GM12878 (cell line): ENCODE measurements around the gene ELMO3. TPM values are rescaled to one million over a fixed set of nuclear protein-coding genes. Genes with fewer than 3 reads are reported as not detected.

Source experiments
- BRCA1 ChIP-seq: IDR thresholded peaks from 2 replicates; pipeline ENCODE4 v1.6.1; 2011; ENCODE audit warnings: low read depth, low read length, improper control_type of control experiment
- CBX5 ChIP-seq: sonication (generic); IDR thresholded peaks from 2 replicates; pipeline ENCODE4 v1.6.1; 2016; ENCODE audit warnings: low read depth, moderate library complexity, mild to moderate bottlenecking, inconsistent platforms
- CHD1 ChIP-seq: IDR thresholded peaks from 2 replicates; pipeline ENCODE4 v1.6.1; 2012; ENCODE audit warnings: low read depth, low read length, improper control_type of control experiment
- CREM ChIP-seq: IDR thresholded peaks from 2 replicates; pipeline ENCODE4 v1.6.1; 2014; ENCODE audit warnings: antibody characterized with exemption, low read depth
- E2F4 ChIP-seq: IDR thresholded peaks from 2 replicates; pipeline ENCODE4 v1.6.1; 2012; ENCODE audit warnings: low read depth, low read length, improper control_type of control experiment
- E4F1 ChIP-seq: fragments of 450-650 bp; IDR thresholded peaks from 2 replicates; pipeline ENCODE4 v1.6.1; 2018; ENCODE audit warnings: borderline replicate concordance, mild to moderate bottlenecking; ENCODE audit not compliant: partially characterized antibody
- EGR1 ChIP-seq, 2 experiments: IDR thresholded peaks; 1 replicate in 1 of 2; 2 replicates in 1 of 2; pipeline ENCODE4 v1.6.1; 2011 to 2012; ENCODE audit warnings: low read depth in 2 of 2, low read length in 2 of 2, borderline replicate concordance in 1 of 2, mild to moderate bottlenecking in 1 of 2, moderate library complexity in 1 of 2
- GABPA ChIP-seq: IDR thresholded peaks from 2 replicates; pipeline ENCODE4 v1.6.1; 2014; ENCODE audit warnings: antibody characterized with exemption, low read depth, mild to moderate bottlenecking, inconsistent platforms
- HDAC2 ChIP-seq: fragments of 200-600 bp; sonication (generic); IDR thresholded peaks from 2 replicates; pipeline ENCODE4 v1.6.1; 2017
- IKZF1 ChIP-seq: fragments of 450-650 bp; conservative IDR thresholded peaks from 2 replicates; pipeline ENCODE4 v1.6.1; 2017; ENCODE audit warnings: antibody characterized with exemption, mild to moderate bottlenecking
- LARP7 ChIP-seq: fragments of 450-650 bp; IDR thresholded peaks from 2 replicates; pipeline ENCODE4 v1.6.1; 2017; ENCODE audit warnings: mild to moderate bottlenecking
- MTA3 ChIP-seq: IDR thresholded peaks from 2 replicates; pipeline ENCODE4 v1.6.1; 2012; ENCODE audit warnings: low read length, inconsistent platforms, borderline replicate concordance
- MYB ChIP-seq: fragments of 150-350 bp; IDR thresholded peaks from 2 replicates; pipeline ENCODE4 v1.6.1; 2014; ENCODE audit warnings: mild to moderate bottlenecking, low read depth, low read length, borderline replicate concordance
- NRF1 ChIP-seq: conservative IDR thresholded peaks from 2 replicates; pipeline ENCODE4 v1.6.1; 2011; ENCODE audit warnings: mild to moderate bottlenecking, low read depth, low read length, improper control_type of control experiment
- POLR2A ChIP-seq: IDR thresholded peaks from 2 replicates; pipeline ENCODE4 v1.6.1; 2011; ENCODE audit warnings: low read depth, mild to moderate bottlenecking, low read length
- SIX5 ChIP-seq: IDR thresholded peaks from 2 replicates; pipeline ENCODE4 v1.6.1; 2011; ENCODE audit warnings: mild to moderate bottlenecking, low read depth, low read length, moderate library complexity; ENCODE audit not compliant: severe bottlenecking
- SPI1 ChIP-seq: IDR thresholded peaks from 2 replicates; pipeline ENCODE4 v1.6.1; 2011; ENCODE audit warnings: low read depth, mild to moderate bottlenecking, low read length, moderate library complexity, borderline replicate concordance; ENCODE audit not compliant: insufficient read depth
- SUZ12 ChIP-seq: fragments of 200-600 bp; sonication (generic); IDR thresholded peaks from one replicate; pipeline ENCODE4 v1.6.1; 2018; ENCODE audit warnings: antibody characterized with exemption, mild to moderate bottlenecking; ENCODE audit not compliant: unreplicated experiment
- YY1 ChIP-seq: IDR thresholded peaks from 2 replicates; pipeline ENCODE4 v1.6.1; 2011; ENCODE audit warnings: low read depth, mild to moderate bottlenecking, low read length
- ZNF217 ChIP-seq: fragments of 450-650 bp; IDR thresholded peaks from 2 replicates; pipeline ENCODE4 v1.6.1; 2017; ENCODE audit warnings: antibody characterized with exemption, mild to moderate bottlenecking
- ZNF24 ChIP-seq: fragments of 450-650 bp; IDR thresholded peaks from 2 replicates; pipeline ENCODE4 v1.6.1; 2017; ENCODE audit warnings: antibody characterized with exemption, mild to moderate bottlenecking
- polyA plus RNA-seq, 11 experiments: library from polyadenylated mRNA; depleted of rRNA in 4 of 11; unstranded in 6 of 11; stranded (reverse) in 5 of 11; fragments of >200 nt; fragmentation: Nextera tagmentation in 4 of 11; fragmentation: Illumina TruSeq in 1 of 11; extraction: Ambion mirVana in 4 of 11; extraction: Trizol in 1 of 11; gene quantifications; 1 replicate in 1 of 11; 2 replicates in 10 of 11; pipeline versions ENCODE4 v1.2.1 to v1.2.3, GENCODE V29; 2011 to 2016; ENCODE audit warnings: inconsistent platforms in 2 of 11, missing spikeins in 2 of 11, low read depth in 1 of 11
- total RNA-seq, 4 experiments: library from RNA; depleted of rRNA in 3 of 4; stranded (reverse); fragments of >200 nt in 3 of 4; fragmentation: Illumina TruSeq in 1 of 4; extraction: Trizol in 1 of 4; gene quantifications; 2 replicates each; pipeline versions ENCODE4 v1.2.1 to v1.2.3, GENCODE V29; 2013 to 2021
- TF ChIP-seq, protein P1 (sequence below): fragments of 450-650 bp; IDR thresholded peaks from 2 replicates; pipeline ENCODE4 v1.6.1; 2017; ENCODE audit warnings: mild to moderate bottlenecking, moderate library complexity
- TF ChIP-seq, protein P2 (sequence below): IDR thresholded peaks from 2 replicates; pipeline ENCODE4 v1.6.1; 2011; ENCODE audit warnings: low read depth, low read length, improper control_type of control experiment, borderline replicate concordance

Gene ELMO3
- total and polyA plus RNA-seq, 10 of the 15 experiments (the other 5 are each of a cell fraction or from before 2014, with no cell fraction given) = 0.05 to 4.7 (median 0.96) TPM; not detected in 1

- TF ChIP-seq CBX5 = no peak
- peak; percentile 68; the same call in 1 of the 2 replicates for TF ChIP-seq POLR2A
- TF ChIP-seq ZNF217 = no peak
- TF ChIP-seq E4F1 = no peak
- TF ChIP-seq NRF1 = peak; percentile 62
- no peak for TF ChIP-seq SPI1
- TF ChIP-seq, protein P1, sequence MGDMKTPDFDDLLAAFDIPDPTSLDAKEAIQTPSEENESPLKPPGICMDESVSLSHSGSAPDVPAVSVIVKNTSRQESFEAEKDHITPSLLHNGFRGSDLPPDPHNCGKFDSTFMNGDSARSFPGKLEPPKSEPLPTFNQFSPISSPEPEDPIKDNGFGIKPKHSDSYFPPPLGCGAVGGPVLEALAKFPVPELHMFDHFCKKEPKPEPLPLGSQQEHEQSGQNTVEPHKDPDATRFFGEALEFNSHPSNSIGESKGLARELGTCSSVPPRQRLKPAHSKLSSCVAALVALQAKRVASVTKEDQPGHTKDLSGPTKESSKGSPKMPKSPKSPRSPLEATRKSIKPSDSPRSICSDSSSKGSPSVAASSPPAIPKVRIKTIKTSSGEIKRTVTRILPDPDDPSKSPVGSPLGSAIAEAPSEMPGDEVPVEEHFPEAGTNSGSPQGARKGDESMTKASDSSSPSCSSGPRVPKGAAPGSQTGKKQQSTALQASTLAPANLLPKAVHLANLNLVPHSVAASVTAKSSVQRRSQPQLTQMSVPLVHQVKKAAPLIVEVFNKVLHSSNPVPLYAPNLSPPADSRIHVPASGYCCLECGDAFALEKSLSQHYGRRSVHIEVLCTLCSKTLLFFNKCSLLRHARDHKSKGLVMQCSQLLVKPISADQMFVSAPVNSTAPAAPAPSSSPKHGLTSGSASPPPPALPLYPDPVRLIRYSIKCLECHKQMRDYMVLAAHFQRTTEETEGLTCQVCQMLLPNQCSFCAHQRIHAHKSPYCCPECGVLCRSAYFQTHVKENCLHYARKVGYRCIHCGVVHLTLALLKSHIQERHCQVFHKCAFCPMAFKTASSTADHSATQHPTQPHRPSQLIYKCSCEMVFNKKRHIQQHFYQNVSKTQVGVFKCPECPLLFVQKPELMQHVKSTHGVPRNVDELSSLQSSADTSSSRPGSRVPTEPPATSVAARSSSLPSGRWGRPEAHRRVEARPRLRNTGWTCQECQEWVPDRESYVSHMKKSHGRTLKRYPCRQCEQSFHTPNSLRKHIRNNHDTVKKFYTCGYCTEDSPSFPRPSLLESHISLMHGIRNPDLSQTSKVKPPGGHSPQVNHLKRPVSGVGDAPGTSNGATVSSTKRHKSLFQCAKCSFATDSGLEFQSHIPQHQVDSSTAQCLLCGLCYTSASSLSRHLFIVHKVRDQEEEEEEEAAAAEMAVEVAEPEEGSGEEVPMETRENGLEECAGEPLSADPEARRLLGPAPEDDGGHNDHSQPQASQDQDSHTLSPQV = no peak
- no peak for TF ChIP-seq MYB
- TF ChIP-seq EGR1 (IDR thresholded peaks at IDR 0.05; ENCODE audit: borderline replicate concordance in 1 of 2, low read depth in 2 of 2, low read length in 2 of 2) = no peak
- TF ChIP-seq IKZF1 = peak; percentile 62
- TF ChIP-seq, protein P2, sequence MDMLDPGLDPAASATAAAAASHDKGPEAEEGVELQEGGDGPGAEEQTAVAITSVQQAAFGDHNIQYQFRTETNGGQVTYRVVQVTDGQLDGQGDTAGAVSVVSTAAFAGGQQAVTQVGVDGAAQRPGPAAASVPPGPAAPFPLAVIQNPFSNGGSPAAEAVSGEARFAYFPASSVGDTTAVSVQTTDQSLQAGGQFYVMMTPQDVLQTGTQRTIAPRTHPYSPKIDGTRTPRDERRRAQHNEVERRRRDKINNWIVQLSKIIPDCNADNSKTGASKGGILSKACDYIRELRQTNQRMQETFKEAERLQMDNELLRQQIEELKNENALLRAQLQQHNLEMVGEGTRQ = no peak
- no peak for TF ChIP-seq CHD1
- no peak for TF ChIP-seq SIX5
- no peak for TF ChIP-seq BRCA1
- no peak for TF ChIP-seq SUZ12
- no peak for TF ChIP-seq E2F4
- TF ChIP-seq ZNF24 = no peak
- TF ChIP-seq YY1 = no peak
- no peak for TF ChIP-seq HDAC2
- no peak for TF ChIP-seq GABPA
- TF ChIP-seq CREM = no peak
- no peak for TF ChIP-seq MTA3
- peak; percentile 89 for TF ChIP-seq LARP7
These were observed 35.5 kb upstream of the ELMO3 start (continued) for GRCh38 chr16:67163164-67163998.
